K562 (cell line): ENCODE results near the gene GALM. TPM values are rescaled to one million over a fixed set of nuclear protein-coding genes. Genes with fewer than 3 reads are reported as not detected.

Source experiments
- ARID1B ChIP-seq: fragments of 450-650 bp; IDR thresholded peaks from 2 replicates; pipeline ENCODE4 v1.6.1; 2016; ENCODE audit warnings: antibody characterized with exemption, mild to moderate bottlenecking, inconsistent platforms
- EP300 ChIP-seq: IDR thresholded peaks from 2 replicates; pipeline ENCODE4 v1.6.1; 2012; ENCODE audit warnings: low read length, improper control_type of control experiment
- JUN ChIP-seq, 2 experiments: sonication (generic) in 1 of 2; formaldehyde crosslinking in 1 of 2; IDR thresholded peaks; 2 replicates each; pipeline versions ENCODE4 v1.6.1 to v1.8.0; 2012 to 2022; ENCODE audit warnings: borderline replicate concordance in 2 of 2, mild to moderate bottlenecking in 2 of 2, improper control_type of control experiment in 1 of 2, low read depth in 1 of 2, low read length in 1 of 2, missing genetic modification reagents in 1 of 2
- JUND ChIP-seq, 2 experiments: IDR thresholded peaks; 2 replicates in 1 of 2; 3 replicates in 1 of 2; pipeline ENCODE4 v1.6.1; 2011; ENCODE audit warnings: borderline replicate concordance in 2 of 2, low read depth in 2 of 2, low read length in 2 of 2, improper control_type of control experiment in 1 of 2, missing biosample characterization in 1 of 2, missing genetic modification characterization in 1 of 2, missing genetic modification reagents in 1 of 2
- MTA3 ChIP-seq: fragments of 450-650 bp; formaldehyde crosslinking; IDR thresholded peaks from 2 replicates; pipeline ENCODE4 v1.6.1; 2017; ENCODE audit warnings: mild to moderate bottlenecking, borderline replicate concordance
- PCBP1 ChIP-seq: fragments of 200-400 bp; formaldehyde crosslinking; IDR thresholded peaks from 2 replicates; pipeline ENCODE4 v1.6.1; 2018; ENCODE audit warnings: mild to moderate bottlenecking, low read depth, low read length; ENCODE audit not compliant: poor library complexity, severe bottlenecking
- PRMT5 ChIP-seq: sonication (generic); formaldehyde crosslinking; IDR thresholded peaks from 2 replicates; pipeline ENCODE4 v1.5.0; 2020; ENCODE audit warnings: missing genetic modification reagents
- RBM25 ChIP-seq: fragments of 200-400 bp; formaldehyde crosslinking; IDR thresholded peaks from 2 replicates; pipeline ENCODE4 v1.6.1; 2018; ENCODE audit warnings: low read length, low read depth, moderate library complexity; ENCODE audit not compliant: severe bottlenecking
- RCOR1 ChIP-seq, 2 experiments: IDR thresholded peaks; 2 replicates each; pipeline ENCODE4 v1.6.1; 2012; ENCODE audit warnings: low read depth in 2 of 2, low read length in 2 of 2, borderline replicate concordance in 1 of 2, improper control_type of control experiment in 1 of 2
- SIRT6 ChIP-seq: IDR thresholded peaks from one replicate; pipeline ENCODE4 v1.6.1; 2012; ENCODE audit warnings: low read depth, mild to moderate bottlenecking, control low read depth, inconsistent platforms, low read length, moderate library complexity
- SPI1 ChIP-seq: IDR thresholded peaks from 2 replicates; pipeline ENCODE4 v1.6.1; 2011; ENCODE audit warnings: low read depth, low read length, control low read depth, borderline replicate concordance
- SRSF3 ChIP-seq: fragments of 200-400 bp; formaldehyde crosslinking; IDR thresholded peaks from 2 replicates; pipeline ENCODE4 v1.6.1; 2016; ENCODE audit warnings: mild to moderate bottlenecking, low read length, moderate library complexity; ENCODE audit not compliant: insufficient read depth
- ZBTB17 ChIP-seq: fragments of 450-650 bp; formaldehyde crosslinking; IDR thresholded peaks from 2 replicates; pipeline ENCODE4 v1.4.0; 2020; ENCODE audit warnings: mild to moderate bottlenecking
- ZNF174 ChIP-seq: fragments of 250-450 bp; sonication (Bioruptor Pico); IDR thresholded peaks from 2 replicates; pipeline ENCODE4 v1.4.0; 2020; ENCODE audit warnings: mild to moderate bottlenecking
- ZNF354B ChIP-seq: fragments of 250-450 bp; sonication (Bioruptor Pico); IDR thresholded peaks from 2 replicates; pipeline ENCODE4 v1.4.0; 2020
- ZNF57 ChIP-seq: fragments of 450-650 bp; formaldehyde crosslinking; IDR thresholded peaks from 2 replicates; pipeline ENCODE4 v1.4.0; 2020; ENCODE audit warnings: mild to moderate bottlenecking, moderate library complexity
- ZNF668 ChIP-seq: fragments of 250-450 bp; sonication (Bioruptor Pico); IDR thresholded peaks from 2 replicates; pipeline ENCODE4 v1.8.0; 2022; ENCODE audit warnings: mild to moderate bottlenecking, inconsistent platforms
- polyA plus RNA-seq, 8 experiments: library from polyadenylated mRNA; depleted of rRNA in 4 of 8; stranded (reverse) in 5 of 8; unstranded in 3 of 8; fragments of >200 nt; fragmentation: Nextera tagmentation in 2 of 8; fragmentation: Illumina TruSeq in 1 of 8; extraction: Ambion mirVana in 2 of 8; extraction: Trizol in 1 of 8; gene quantifications; 2 replicates each; pipeline versions ENCODE4 v1.2.1 to v1.2.3, GENCODE V29; 2011 to 2014; ENCODE audit warnings: inconsistent platforms in 1 of 8, missing spikeins in 1 of 8
- total RNA-seq, 7 experiments: library from RNA; depleted of rRNA in 6 of 7; stranded (reverse); fragments of >200 nt in 6 of 7; fragmentation: Illumina TruSeq in 2 of 7; extraction: Trizol in 2 of 7; gene quantifications; 2 replicates each; pipeline versions ENCODE4 v1.2.1 to v1.2.3, GENCODE V29; 2011 to 2021; ENCODE audit warnings: low replicate concordance in 1 of 7
- TF ChIP-seq, protein P1 (sequence below): fragments of 450-650 bp; conservative IDR thresholded peaks from 2 replicates; pipeline ENCODE4 v1.6.1; 2016; ENCODE audit warnings: missing genetic modification characterization, low read depth, mild to moderate bottlenecking, missing compliant biosample characterization, moderate library complexity
- TF ChIP-seq, protein P2 (sequence below), 2 experiments: fragments of 250-450 bp in 1 of 2; fragments of 450-650 bp in 1 of 2; sonication (Bioruptor Pico) in 1 of 2; IDR thresholded peaks; 2 replicates each; pipeline versions ENCODE4 v1.6.1 to v1.8.0; 2016 to 2021; ENCODE audit warnings: mild to moderate bottlenecking in 2 of 2, moderate library complexity in 2 of 2, missing compliant biosample characterization in 1 of 2, missing genetic modification characterization in 1 of 2
- TF ChIP-seq, protein P3 (sequence below): fragments of 250-450 bp; sonication (Bioruptor Pico); IDR thresholded peaks from 2 replicates; pipeline ENCODE4 v1.8.0; 2022; ENCODE audit warnings: inconsistent platforms
- TF ChIP-seq, protein P4 (sequence below): fragments of 250-450 bp; sonication (Bioruptor Pico); IDR thresholded peaks from 2 replicates; pipeline ENCODE4 v1.4.0; 2020; ENCODE audit warnings: borderline replicate concordance
- TF ChIP-seq, protein P5 (sequence below): fragments of 450-650 bp; IDR thresholded peaks from 2 replicates; pipeline ENCODE4 v1.6.1; 2017; ENCODE audit warnings: mild to moderate bottlenecking, moderate library complexity

The GALM gene
- total and polyA plus RNA-seq, 9 of the 15 experiments (the other 6 are each of a cell fraction or from before 2014, with no cell fraction given), result 22.1 to 51.7 (median 27.9) TPM

DNA sequence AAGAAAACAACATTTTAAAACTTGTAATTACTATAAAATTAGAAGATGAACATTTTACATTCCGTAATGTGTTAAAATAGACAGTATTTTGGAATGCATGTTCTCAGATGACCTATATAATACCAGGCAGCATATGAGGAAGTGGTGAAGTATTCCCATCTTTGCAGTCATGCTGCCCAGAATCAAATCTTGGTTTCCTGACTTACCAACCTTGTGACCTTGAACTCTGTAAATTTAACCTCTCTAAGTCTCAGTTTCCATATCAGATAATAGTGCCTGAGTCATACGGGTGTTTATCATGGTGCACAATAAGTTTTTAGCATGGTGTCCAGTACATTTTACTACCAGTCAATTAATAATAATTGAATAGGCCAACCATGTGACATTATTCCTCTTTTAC is 7.3 kb upstream of the GALM start (continued):
- TF ChIP-seq RCOR1 (IDR thresholded peaks at IDR 0.05; ENCODE audit: borderline replicate concordance in 1 of 2, low read depth in 2 of 2, low read length in 2 of 2) (peak in 1 of 2 experiments; percentile 51; a peak in 1 of 4 replicates), PCBP1 (no peak), ZNF668 (CRISPR knock-in tag) (no peak), ZNF174 (CRISPR knock-in tag) (no peak), EP300 (no peak), JUN (IDR thresholded peaks at IDR 0.05; ENCODE audit: borderline replicate concordance, low read depth, low read length) (no peak), JUN (CRISPR knock-in tag; IDR thresholded peaks at IDR 0.05; ENCODE audit: borderline replicate concordance) (no peak), ZNF354B (no peak), SRSF3 (no peak), SIRT6 (no peak), PRMT5 (CRISPR knock-in tag) (no peak), ZBTB17 (CRISPR knock-in tag) (no peak), ARID1B (peak; percentile 41), SPI1 (peak; percentile 54; the same call in 1 of the 2 replicates), MTA3 (no peak), ZNF57 (CRISPR knock-in tag) (no peak), RBM25 (peak; percentile 20), JUND (IDR thresholded peaks at IDR 0.05; ENCODE audit: borderline replicate concordance, low read depth, low read length) (peak; percentile 62; the same call in 1 of the 2 replicates), JUND (tag; IDR thresholded peaks at IDR 0.05; ENCODE audit: borderline replicate concordance, low read depth, low read length) (0 out of 3 replicates have a peak, but pooled peaks have one; percentile 23)
- TF ChIP-seq, protein P1, sequence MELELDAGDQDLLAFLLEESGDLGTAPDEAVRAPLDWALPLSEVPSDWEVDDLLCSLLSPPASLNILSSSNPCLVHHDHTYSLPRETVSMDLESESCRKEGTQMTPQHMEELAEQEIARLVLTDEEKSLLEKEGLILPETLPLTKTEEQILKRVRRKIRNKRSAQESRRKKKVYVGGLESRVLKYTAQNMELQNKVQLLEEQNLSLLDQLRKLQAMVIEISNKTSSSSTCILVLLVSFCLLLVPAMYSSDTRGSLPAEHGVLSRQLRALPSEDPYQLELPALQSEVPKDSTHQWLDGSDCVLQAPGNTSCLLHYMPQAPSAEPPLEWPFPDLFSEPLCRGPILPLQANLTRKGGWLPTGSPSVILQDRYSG (tag), result no peak
- TF ChIP-seq, protein P2, sequence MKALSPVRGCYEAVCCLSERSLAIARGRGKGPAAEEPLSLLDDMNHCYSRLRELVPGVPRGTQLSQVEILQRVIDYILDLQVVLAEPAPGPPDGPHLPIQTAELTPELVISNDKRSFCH (CRISPR knock-in tag; IDR thresholded peaks at IDR 0.05), result no peak
- TF ChIP-seq, protein P2 (tag; IDR thresholded peaks at IDR 0.05), result no peak
- TF ChIP-seq, protein P3, sequence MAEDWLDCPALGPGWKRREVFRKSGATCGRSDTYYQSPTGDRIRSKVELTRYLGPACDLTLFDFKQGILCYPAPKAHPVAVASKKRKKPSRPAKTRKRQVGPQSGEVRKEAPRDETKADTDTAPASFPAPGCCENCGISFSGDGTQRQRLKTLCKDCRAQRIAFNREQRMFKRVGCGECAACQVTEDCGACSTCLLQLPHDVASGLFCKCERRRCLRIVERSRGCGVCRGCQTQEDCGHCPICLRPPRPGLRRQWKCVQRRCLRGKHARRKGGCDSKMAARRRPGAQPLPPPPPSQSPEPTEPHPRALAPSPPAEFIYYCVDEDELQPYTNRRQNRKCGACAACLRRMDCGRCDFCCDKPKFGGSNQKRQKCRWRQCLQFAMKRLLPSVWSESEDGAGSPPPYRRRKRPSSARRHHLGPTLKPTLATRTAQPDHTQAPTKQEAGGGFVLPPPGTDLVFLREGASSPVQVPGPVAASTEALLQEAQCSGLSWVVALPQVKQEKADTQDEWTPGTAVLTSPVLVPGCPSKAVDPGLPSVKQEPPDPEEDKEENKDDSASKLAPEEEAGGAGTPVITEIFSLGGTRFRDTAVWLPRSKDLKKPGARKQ, result no peak
- TF ChIP-seq, protein P4, sequence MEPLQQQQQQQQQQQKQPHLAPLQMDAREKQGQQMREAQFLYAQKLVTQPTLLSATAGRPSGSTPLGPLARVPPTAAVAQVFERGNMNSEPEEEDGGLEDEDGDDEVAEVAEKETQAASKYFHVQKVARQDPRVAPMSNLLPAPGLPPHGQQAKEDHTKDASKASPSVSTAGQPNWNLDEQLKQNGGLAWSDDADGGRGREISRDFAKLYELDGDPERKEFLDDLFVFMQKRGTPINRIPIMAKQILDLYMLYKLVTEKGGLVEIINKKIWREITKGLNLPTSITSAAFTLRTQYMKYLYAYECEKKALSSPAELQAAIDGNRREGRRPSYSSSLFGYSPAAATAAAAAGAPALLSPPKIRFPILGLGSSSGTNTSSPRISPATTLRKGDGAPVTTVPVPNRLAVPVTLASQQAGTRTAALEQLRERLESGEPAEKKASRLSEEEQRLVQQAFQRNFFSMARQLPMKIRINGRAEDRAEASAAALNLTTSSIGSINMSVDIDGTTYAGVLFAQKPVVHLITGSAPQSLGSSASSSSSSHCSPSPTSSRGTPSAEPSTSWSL (CRISPR knock-in tag), result no peak
- TF ChIP-seq, protein P5, sequence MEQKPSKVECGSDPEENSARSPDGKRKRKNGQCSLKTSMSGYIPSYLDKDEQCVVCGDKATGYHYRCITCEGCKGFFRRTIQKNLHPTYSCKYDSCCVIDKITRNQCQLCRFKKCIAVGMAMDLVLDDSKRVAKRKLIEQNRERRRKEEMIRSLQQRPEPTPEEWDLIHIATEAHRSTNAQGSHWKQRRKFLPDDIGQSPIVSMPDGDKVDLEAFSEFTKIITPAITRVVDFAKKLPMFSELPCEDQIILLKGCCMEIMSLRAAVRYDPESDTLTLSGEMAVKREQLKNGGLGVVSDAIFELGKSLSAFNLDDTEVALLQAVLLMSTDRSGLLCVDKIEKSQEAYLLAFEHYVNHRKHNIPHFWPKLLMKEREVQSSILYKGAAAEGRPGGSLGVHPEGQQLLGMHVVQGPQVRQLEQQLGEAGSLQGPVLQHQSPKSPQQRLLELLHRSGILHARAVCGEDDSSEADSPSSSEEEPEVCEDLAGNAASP, result no peak
